HCT116 (cell line): ENCODE results near the gene EHF. TPM values are rescaled to one million over a fixed set of nuclear protein-coding genes. Genes with fewer than 3 reads are reported as not detected.

Experiments used
- CBX3 ChIP-seq: IDR thresholded peaks from 2 replicates; pipeline ENCODE4 v1.6.1; 2012; ENCODE audit warnings: low read depth
- CEBPB ChIP-seq: IDR thresholded peaks from 2 replicates; pipeline ENCODE4 v1.6.1; 2012; ENCODE audit warnings: low read depth
- EGR1 ChIP-seq: IDR thresholded peaks from 2 replicates; pipeline ENCODE4 v1.6.1; 2012; ENCODE audit warnings: low read depth
- ELF1 ChIP-seq: IDR thresholded peaks from 2 replicates; pipeline ENCODE4 v1.6.1; 2012; ENCODE audit warnings: low read depth, borderline replicate concordance
- EZH2 ChIP-seq: fragments of 200-600 bp; sonication (generic); IDR thresholded peaks from 2 replicates; pipeline ENCODE4 v1.6.1; 2017; ENCODE audit warnings: antibody characterized with exemption, mixed run types
- EZH2phosphoT487 ChIP-seq: fragments of 200-600 bp; IDR thresholded peaks from 2 replicates; pipeline ENCODE4 v1.6.1; 2018; ENCODE audit warnings: antibody characterized with exemption, borderline replicate concordance
- POLR2A ChIP-seq: IDR thresholded peaks from 2 replicates; pipeline ENCODE4 v1.7.0; 2011; ENCODE audit warnings: borderline replicate concordance; ENCODE audit not compliant: insufficient read depth, insufficient read length; ENCODE audit errors: extremely low read depth
- POLR2AphosphoS5 ChIP-seq: IDR thresholded peaks from 2 replicates; pipeline ENCODE4 v1.6.1; 2011; ENCODE audit warnings: mild to moderate bottlenecking, low read depth, low read length, moderate library complexity
- RAD21 ChIP-seq: IDR thresholded peaks from 2 replicates; pipeline ENCODE4 v1.6.1; 2012; ENCODE audit warnings: low read depth, mild to moderate bottlenecking
- REST ChIP-seq: IDR thresholded peaks from 2 replicates; pipeline ENCODE4 v1.6.1; 2012; ENCODE audit warnings: low read depth
- SIN3A ChIP-seq: IDR thresholded peaks from 2 replicates; pipeline ENCODE4 v1.6.1; 2012; ENCODE audit warnings: low read depth
- SP1 ChIP-seq: IDR thresholded peaks from 2 replicates; pipeline ENCODE4 v1.6.1; 2012; ENCODE audit warnings: low read depth
- SRF ChIP-seq: IDR thresholded peaks from 2 replicates; pipeline ENCODE4 v1.6.1; 2012; ENCODE audit warnings: low read depth
- YY1 ChIP-seq: IDR thresholded peaks from 2 replicates; pipeline ENCODE4 v1.6.1; 2011; ENCODE audit warnings: low read length, low read depth, moderate library complexity, mild to moderate bottlenecking; ENCODE audit not compliant: insufficient replicate concordance; ENCODE audit errors: extremely low read depth
- ZBTB33 ChIP-seq: IDR thresholded peaks from 2 replicates; pipeline ENCODE4 v1.6.1; 2011; ENCODE audit warnings: mild to moderate bottlenecking, low read length, moderate library complexity; ENCODE audit not compliant: insufficient replicate concordance; ENCODE audit errors: extremely low read depth
- ZFX ChIP-seq: fragments of 450-650 bp; IDR thresholded peaks from 2 replicates; pipeline ENCODE4 v1.6.1; 2017
- total RNA-seq: library from RNA; stranded (reverse); gene quantifications from one replicate; pipeline ENCODE4 v1.2.1, GENCODE V29; 2021; ENCODE audit not compliant: unreplicated experiment

The EHF gene
- total RNA-seq, 1 experiment from 2014 or later: 51.5 TPM

- no peak for TF ChIP-seq REST
- 0 out of 2 replicates have a peak, but pooled peaks have one; percentile 23 for TF ChIP-seq EGR1
- no peak for TF ChIP-seq CEBPB
- no peak for TF ChIP-seq RAD21
- no peak; the same call in 1 of the 2 replicates for TF ChIP-seq SP1
- TF ChIP-seq POLR2A: no peak
- no peak for TF ChIP-seq ZFX
- peak; percentile 65; the same call in 1 of the 2 replicates for TF ChIP-seq CBX3
- no peak for TF ChIP-seq ELF1
- TF ChIP-seq YY1: no peak
- no peak for TF ChIP-seq SRF
- no peak for TF ChIP-seq ZBTB33
- no peak for TF ChIP-seq SIN3A
- no peak for TF ChIP-seq EZH2
- TF ChIP-seq EZH2phosphoT487: no peak
- TF ChIP-seq POLR2AphosphoS5: 0 out of 2 replicates have a peak, but pooled peaks have one; percentile 22
Measured at GRCh38 chr11:34609850-34610249, 11.0 kb upstream of the EHF start (continued).
